Right lobe of liver (tissue), 4 donors: ENCODE measurements around the gene SLC30A5.

Experiments used
- POLR2A ChIP-seq: fragments of 450-650 bp; IDR thresholded peaks from one replicate; pipeline ENCODE4 v1.6.1; 2017; ENCODE audit warnings: antibody characterized with exemption, mild to moderate bottlenecking
- TF ChIP-seq, protein P1 (sequence below), 4 donors: fragments of 200-600 bp in 3 of 4; fragments of 450-650 bp in 1 of 4; IDR thresholded peaks; one replicate each; pipeline versions ENCODE4 v1.5.1 to v1.8.0; 2016 to 2022; ENCODE audit warnings: antibody characterized with exemption in 4 of 4, mild to moderate bottlenecking in 2 of 4
- donor health status: DM: no; HTN: no; CAD: no.
- donor health status: DM: no; HTN: no; CAD: no.
- donor health status: DM: no; HTN: yes; CAD: no.

DNA sequence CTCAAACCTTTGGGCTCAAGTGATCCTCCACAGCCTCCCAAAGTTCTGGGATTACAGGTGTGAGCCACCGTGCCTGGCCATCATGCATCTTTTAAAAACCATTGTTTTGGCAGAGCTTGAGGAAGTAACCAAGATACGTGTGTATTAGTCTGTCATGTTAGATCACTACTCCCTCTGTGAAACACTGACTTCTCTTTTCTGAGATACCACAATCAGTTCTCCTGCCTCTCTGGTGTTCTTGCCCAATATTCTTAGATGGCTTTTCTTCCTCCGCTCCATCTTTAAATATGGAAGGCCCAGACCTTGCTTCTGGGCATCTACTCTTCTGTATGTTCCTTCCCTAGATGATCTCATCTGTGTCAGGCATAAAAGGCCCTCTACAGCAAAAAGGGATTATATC, 58.9 kb downstream of the SLC30A5 start:
- TF ChIP-seq, protein P1, sequence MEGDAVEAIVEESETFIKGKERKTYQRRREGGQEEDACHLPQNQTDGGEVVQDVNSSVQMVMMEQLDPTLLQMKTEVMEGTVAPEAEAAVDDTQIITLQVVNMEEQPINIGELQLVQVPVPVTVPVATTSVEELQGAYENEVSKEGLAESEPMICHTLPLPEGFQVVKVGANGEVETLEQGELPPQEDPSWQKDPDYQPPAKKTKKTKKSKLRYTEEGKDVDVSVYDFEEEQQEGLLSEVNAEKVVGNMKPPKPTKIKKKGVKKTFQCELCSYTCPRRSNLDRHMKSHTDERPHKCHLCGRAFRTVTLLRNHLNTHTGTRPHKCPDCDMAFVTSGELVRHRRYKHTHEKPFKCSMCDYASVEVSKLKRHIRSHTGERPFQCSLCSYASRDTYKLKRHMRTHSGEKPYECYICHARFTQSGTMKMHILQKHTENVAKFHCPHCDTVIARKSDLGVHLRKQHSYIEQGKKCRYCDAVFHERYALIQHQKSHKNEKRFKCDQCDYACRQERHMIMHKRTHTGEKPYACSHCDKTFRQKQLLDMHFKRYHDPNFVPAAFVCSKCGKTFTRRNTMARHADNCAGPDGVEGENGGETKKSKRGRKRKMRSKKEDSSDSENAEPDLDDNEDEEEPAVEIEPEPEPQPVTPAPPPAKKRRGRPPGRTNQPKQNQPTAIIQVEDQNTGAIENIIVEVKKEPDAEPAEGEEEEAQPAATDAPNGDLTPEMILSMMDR (IDR thresholded peaks at IDR 0.05), result no peak
- TF ChIP-seq POLR2A, result no peak
